ENCODE results near the gene SLCO4A1. TPM values are rescaled to one million over a fixed set of nuclear protein-coding genes. Genes with fewer than 3 reads are reported as not detected.
A peak's percentile ranks its signal among the peaks of the same experiment; 100 is the strongest.

SLCO4A1 gene
- total RNA-seq, 1 experiment from 2014 or later: 48.8 TPM

GRCh38 chr20:62631336-62632308, 10.7 kb upstream of the SLCO4A1 start:
- Histone ChIP-seq H3K27me3 (replicated peaks; ENCODE audit: insufficient read depth, low read depth, low read length, poor library complexity) (no peaks in the 10 kb centered on the region), H3K4me3 (ENCODE audit: low read depth, low read length, poor library complexity, severe bottlenecking) (no peak overlapping the region), H3K4me1 (ENCODE audit: insufficient read depth, low read length, poor library complexity, severe bottlenecking) (peaks cover 29% of the 10 kb centered on the region), H3K27ac (ENCODE audit: low read depth, low read length, poor library complexity, severe bottlenecking) (no peak overlapping the region), H3K36me3 (ENCODE audit: insufficient read depth, low read length, poor library complexity, severe bottlenecking) (no peaks in the 10 kb centered on the region), H3K9me3 (ENCODE audit: low read depth, low read length, poor library complexity, severe bottlenecking) (no peaks in the 10 kb centered on the region)
- no peak for DNase-seq (ENCODE audit: low spot score)
- intact Hi-C loops (cut with micrococcal nuclease; ENCODE audit: unreplicated experiment): no loop called here
- no peak for TF ChIP-seq CTCF (conservative IDR thresholded peaks at IDR 0.05; ENCODE audit: low read depth, low read length)
- TF ChIP-seq EZH2 (IDR thresholded peaks at IDR 0.05; ENCODE audit: borderline replicate concordance, low read depth, low read length, poor library complexity, severe bottlenecking): no peak
- POLR2A ChIA-PET (ENCODE audit: low non-redundant PET): no interaction called here
- no TSS peak for BruUV-seq (replicated peaks)
- CTCF ChIA-PET: interaction anchor here (0.6 kb wide), 1 partner anchor 444 kb away, joined by 3 read pairs; no protein-coding TSS in a partner anchor

GRCh38 chr20:62632575-62633090, 9.7 kb upstream of the SLCO4A1 start:
- ChIA-PET POLR2A (ENCODE audit: low non-redundant PET) (no interaction called here), CTCF (no interaction called here)
- Histone ChIP-seq H3K4me1 (ENCODE audit: insufficient read depth, low read length, poor library complexity, severe bottlenecking) (peaks cover 35% of the 10 kb centered on the region), H3K36me3 (ENCODE audit: insufficient read depth, low read length, poor library complexity, severe bottlenecking) (no peaks in the 10 kb centered on the region), H3K27me3 (replicated peaks; ENCODE audit: insufficient read depth, low read depth, low read length, poor library complexity) (no peaks in the 10 kb centered on the region), H3K27ac (ENCODE audit: low read depth, low read length, poor library complexity, severe bottlenecking) (no peak overlapping the region), H3K9me3 (ENCODE audit: low read depth, low read length, poor library complexity, severe bottlenecking) (no peaks in the 10 kb centered on the region), H3K4me3 (ENCODE audit: low read depth, low read length, poor library complexity, severe bottlenecking) (no peak overlapping the region)
- no TSS peak for BruUV-seq (replicated peaks)
- intact Hi-C loops (cut with micrococcal nuclease; ENCODE audit: unreplicated experiment): no loop called here
- TF ChIP-seq EZH2 (IDR thresholded peaks at IDR 0.05; ENCODE audit: borderline replicate concordance, low read depth, low read length, poor library complexity, severe bottlenecking) (no peak), CTCF (conservative IDR thresholded peaks at IDR 0.05; ENCODE audit: low read depth, low read length) (no peak)
- peak; percentile 46 for DNase-seq (ENCODE audit: low spot score)

DNA sequence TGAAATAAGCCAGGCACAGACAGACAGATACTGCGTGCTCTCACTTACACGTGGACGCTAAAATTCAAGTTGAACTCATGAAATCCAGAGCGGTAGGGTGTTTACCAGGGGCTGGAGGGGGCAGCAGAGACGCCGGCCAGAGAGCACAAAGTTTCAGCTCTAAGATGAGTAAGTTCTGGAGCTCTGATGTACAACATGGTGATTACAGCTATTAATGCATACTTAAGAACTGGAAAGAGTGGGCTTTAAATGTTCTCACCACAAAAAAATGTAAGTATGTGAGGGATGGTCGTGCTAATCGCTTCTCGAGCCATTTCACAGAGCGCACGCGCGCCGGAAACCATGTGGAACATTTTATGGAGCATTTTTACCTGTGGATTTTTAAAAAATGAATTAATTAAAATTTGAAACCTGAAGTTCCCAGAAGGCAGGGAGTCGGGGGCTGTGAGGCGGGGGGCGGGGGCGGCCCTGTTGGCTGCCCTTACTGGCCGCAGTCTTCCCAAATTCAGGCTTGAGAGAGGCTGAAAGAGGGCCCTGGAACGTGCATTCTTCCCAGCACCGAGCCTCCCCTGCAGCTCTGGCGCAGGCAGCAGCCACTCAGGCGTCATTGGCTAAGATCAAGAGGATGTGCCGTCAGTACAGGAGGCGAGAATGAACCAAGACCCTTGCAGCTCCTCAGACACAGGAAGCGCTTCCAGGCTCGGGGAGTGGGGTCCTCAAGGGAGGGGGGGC, 8.5 kb upstream of the SLCO4A1 start:
- Histone ChIP-seq H3K9me3 (ENCODE audit: low read depth, low read length, poor library complexity, severe bottlenecking) (no peaks in the 10 kb centered on the region), H3K4me3 (ENCODE audit: low read depth, low read length, poor library complexity, severe bottlenecking) (no peak overlapping the region), H3K4me1 (ENCODE audit: insufficient read depth, low read length, poor library complexity, severe bottlenecking) (peaks cover 24% of the 10 kb centered on the region), H3K27me3 (replicated peaks; ENCODE audit: insufficient read depth, low read depth, low read length, poor library complexity) (no peaks in the 10 kb centered on the region), H3K27ac (ENCODE audit: low read depth, low read length, poor library complexity, severe bottlenecking) (no peak overlapping the region), H3K36me3 (ENCODE audit: insufficient read depth, low read length, poor library complexity, severe bottlenecking) (no peaks in the 10 kb centered on the region)
- intact Hi-C loops (cut with micrococcal nuclease; ENCODE audit: unreplicated experiment): no loop called here
- CTCF ChIA-PET: interaction anchor here (0.6 to 0.7 kb wide), 2 partner anchors 17 to 240 kb away, joined by 3 read pairs; no protein-coding TSS in a partner anchor
- BruUV-seq (replicated peaks): no TSS peak
- DNase-seq (ENCODE audit: low spot score): no peak
- POLR2A ChIA-PET (ENCODE audit: low non-redundant PET): no interaction called here
- TF ChIP-seq CTCF (conservative IDR thresholded peaks at IDR 0.05; ENCODE audit: low read depth, low read length) (no peak), EZH2 (IDR thresholded peaks at IDR 0.05; ENCODE audit: borderline replicate concordance, low read depth, low read length, poor library complexity, severe bottlenecking) (no peak)
